ACHN (cell line): ENCODE measurements around the gene MECR.
"Not testable (repeated sequence)": the region's sequence is repeated elsewhere in the genome, so short reads cannot be mapped to it uniquely, and the experiment has no call there.

Source experiments
- DNase-seq: peaks from one replicate; pipeline ENCODE4 v3.0.0-alpha.2; 2015
- in situ Hi-C: cut with HindIII; loops from 2 replicates; pipeline ENCODE4 v1.10.0; 2017; ENCODE audit warnings: low sequenced_read_pairs, low pct_ligation_motif_present, low pct_unique_long_range_greater_than_20kb

Gene MECR

GRCh38 chr1:29239142-29239541 is 8.4 kb upstream of the MECR start:
- DNase-seq: no peak
- in situ Hi-C loops: no loop called here

- in situ Hi-C loops: no loop called here
- no peak for DNase-seq
These were observed 7.9 kb upstream of the MECR start for GRCh38 chr1:29238620-29239002.

DNA sequence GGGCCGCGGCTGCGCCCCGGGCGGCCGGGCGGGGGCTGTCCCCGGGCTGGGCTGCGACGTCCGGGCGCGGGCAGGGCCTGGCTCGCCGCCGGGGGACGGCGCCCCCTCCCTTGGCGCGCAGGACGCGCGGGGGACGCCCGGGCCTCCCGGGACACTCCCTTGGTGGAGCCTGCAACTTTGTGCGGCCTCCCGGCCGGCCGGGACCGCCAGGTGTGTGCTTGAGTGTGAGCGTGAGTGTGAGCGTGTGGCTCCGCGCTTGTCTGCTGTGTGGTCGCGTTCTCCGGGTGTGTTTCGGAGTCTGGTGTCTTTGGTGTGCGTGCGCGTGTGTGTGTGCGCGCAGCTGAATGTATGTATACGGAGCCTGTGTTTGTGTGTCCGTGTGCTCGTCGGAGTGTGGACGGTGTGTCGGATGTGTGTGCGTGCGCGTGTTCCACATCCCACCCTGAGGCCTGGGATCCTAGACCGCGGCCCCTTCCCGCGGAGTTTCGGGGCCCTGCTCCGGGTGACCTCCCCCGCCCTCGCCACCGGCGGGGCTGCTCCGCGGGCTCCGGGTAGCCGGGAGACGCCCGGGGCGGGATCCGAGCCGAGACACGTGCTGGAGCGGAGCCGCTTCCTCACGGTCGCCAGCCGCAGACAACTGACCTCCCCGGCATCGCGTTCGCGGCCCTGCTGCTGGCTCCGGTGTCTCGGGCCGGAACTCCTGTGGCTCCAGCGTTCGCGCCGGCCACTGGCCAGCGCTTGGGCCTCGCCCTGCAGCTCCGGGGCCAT is 7.3 kb upstream of the MECR start:
- no peak for DNase-seq
- in situ Hi-C loops: no loop called here

- in situ Hi-C loops: no loop called here
- peak; percentile 6 for DNase-seq
These were observed 6.5 kb upstream of the MECR start for GRCh38 chr1:29237129-29237821.

DNA sequence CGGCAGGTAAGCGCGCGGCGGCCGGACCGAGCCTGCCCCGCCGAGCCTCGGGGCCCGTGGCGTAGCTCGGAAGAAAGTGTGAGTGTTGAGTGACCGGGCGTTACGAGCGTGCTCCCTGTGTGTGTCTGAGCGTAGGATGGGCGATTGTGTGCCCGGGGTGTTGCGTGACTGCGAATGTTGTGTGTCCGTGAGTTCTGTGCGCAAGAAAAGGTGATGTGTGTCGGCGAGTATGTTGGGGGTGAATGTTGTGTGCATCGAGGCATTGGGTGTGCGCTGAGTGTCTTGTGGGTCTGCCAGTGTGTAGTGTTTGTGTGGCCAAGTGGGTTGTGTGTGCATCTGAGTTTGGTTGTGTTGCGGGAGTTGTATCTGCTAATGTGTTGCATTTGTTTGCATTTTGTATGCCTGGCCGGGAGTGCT is 6.0 kb upstream of the MECR start:
- no peak for DNase-seq

GRCh38 chr1:29235955-29236711 is 5.4 kb upstream of the MECR start, which contains the start of gene PTPRU:
Gene PTPRU (plus strand): TSS chr1:29236522. CDS start chr1:29236645, 123 bp downstream.
- in situ Hi-C loops: no loop called here
- DNase-seq: peak; percentile 67

More for the DNA sequence above, 6.0 kb upstream of the MECR start:
- in situ Hi-C loops: no loop called here

DNA sequence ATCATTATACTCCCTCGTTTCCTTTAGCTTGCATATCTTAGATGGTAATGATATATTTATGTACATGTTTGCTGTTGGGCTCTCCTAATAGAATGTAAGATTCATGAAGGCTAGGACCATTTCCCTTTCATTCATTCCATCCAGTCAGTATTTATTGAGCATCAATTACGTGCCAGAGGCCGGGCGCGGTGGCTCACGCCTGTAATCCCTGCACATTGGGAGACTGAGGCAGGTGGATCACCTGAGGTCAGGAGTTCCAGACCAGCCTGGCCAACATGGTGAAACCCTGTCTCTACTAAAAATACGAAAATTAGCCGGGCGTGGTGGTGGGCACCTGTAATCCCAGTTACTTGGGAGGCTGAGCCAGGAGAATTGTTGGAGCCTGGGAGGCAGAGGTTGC is 4.1 kb upstream of the MECR start:
- DNase-seq, in situ Hi-C loops: not testable (repeated sequence)

- in situ Hi-C loops: no loop called here
These were observed 3.7 kb upstream of the MECR start for GRCh38 chr1:29234471-29234870.

GRCh38 chr1:29233693-29234092 is 3.0 kb upstream of the MECR start:
- in situ Hi-C loops: no loop called here
- no peak for DNase-seq

More at GRCh38 chr1:29234471-29234870, 3.7 kb upstream of the MECR start:
- DNase-seq: no peak

DNA sequence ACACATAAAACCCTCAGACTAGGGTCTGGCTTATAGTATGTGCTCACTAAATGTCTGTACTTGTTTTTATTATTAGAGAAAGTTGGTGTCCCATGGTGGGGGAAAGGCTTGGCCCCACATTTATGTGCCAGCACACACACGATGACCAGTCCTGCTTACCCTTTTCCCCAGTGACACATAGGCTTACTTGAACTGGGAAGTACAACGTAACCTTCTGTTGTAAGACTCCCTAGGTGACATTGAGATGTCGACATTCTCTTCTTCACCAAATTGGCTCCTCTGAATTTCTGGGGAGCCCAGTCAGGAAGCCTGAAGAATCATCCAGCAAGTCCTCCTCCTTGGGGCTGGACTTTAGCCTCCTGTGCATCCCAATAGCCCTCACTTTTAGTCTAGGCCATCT is 1.7 kb upstream of the MECR start:
- in situ Hi-C loops: no loop called here
- DNase-seq: no peak

GRCh38 chr1:29230204-29230552 is 556 bp downstream of the MECR start:
- DNase-seq: no peak
- in situ Hi-C loops: no loop called here

DNA sequence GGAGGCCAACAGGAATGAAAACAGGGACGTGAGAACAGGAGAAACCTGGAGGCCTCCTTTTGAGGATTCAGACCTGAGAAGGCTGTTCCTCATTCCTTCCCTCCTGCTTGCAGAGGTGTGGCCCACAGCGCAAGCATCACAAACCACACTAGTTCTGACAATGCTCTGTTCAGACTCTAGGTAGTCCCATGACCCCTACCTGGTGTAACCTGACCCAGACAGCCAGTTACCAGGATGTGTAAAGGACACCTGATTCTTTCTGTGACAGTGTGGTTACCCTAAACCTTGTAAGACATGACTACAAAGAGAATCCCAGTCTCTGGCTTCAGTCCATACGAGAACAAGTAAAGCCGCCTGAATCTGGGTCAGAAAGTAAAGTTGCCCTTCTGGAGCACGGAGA is 3.2 kb downstream of the MECR start:
- in situ Hi-C loops: no loop called here
- no peak for DNase-seq

GRCh38 chr1:29225361-29225760 is 5.4 kb downstream of the MECR start:
- in situ Hi-C loops: no loop called here
- DNase-seq: no peak

DNA sequence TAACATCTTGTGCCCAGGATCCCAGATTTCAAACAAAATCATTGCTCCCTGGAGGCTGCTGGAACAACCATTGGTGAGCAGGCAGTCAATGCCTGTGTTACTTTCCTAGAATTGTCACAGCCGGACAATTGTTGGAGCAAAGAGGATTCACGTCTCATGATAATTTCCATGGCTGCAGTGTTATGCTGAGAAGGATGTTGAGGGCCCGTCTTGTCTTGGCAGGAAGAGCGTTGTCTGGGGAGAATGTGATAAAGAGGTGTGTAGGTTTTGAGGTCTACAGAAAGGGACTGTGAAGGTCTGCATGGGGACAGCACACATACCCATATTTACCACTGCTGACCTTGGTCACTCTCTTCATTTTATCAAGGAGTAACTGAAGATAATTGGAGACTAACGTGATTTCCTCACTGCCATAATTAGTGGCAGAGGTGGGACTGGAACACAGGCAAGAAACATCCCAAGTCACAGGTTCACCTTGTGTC is 6.3 kb downstream of the MECR start:
- DNase-seq: no peak
- in situ Hi-C loops: no loop called here

DNA sequence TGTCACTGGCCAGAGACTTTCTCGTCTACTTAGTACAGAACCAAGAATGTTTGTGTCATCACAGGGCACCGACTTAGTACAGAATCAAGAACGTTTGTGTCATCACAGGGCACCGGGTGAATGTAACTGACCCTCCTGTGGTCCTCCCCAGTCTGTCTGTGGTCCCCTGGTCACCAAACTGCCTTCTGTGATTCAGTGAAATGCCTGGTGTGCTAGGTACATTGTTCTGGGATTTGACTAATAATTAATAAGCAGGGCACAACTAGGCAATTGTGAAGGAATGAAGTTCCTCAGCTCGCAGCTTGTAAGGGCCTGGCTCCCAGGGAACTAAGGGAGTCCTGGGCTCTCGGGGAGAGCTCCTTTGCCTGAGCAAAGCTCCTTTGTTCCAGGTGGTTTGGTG is 7.2 kb downstream of the MECR start:
- DNase-seq: no peak
- in situ Hi-C loops: no loop called here

DNA sequence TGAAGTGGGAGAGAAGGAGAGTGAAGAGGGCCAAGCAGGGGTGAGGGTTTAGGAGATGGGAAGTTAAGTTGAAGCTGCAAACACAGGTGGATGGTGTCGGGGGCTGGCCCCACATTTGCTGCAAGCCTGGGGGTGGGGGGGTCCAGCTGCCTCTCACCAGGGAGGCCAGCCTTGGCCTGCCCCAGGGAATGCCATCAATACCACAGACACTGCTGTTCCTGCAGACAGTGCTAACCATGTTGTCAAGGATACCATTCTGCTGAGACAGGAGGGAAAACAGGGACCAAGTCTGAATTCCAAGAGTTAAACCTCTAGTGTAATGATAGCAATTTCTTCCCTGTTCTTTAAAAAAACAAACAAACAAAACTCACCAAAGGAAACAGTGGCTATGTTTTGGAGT is 8.0 kb downstream of the MECR start:
- DNase-seq: no peak
- in situ Hi-C loops: no loop called here

- in situ Hi-C loops, DNase-seq: not testable (repeated sequence)
These were observed 8.5 kb downstream of the MECR start for GRCh38 chr1:29222260-29222659.

- in situ Hi-C loops: no loop called here
- DNase-seq: no peak
These were observed 9.4 kb downstream of the MECR start for GRCh38 chr1:29221296-29221695.

DNA sequence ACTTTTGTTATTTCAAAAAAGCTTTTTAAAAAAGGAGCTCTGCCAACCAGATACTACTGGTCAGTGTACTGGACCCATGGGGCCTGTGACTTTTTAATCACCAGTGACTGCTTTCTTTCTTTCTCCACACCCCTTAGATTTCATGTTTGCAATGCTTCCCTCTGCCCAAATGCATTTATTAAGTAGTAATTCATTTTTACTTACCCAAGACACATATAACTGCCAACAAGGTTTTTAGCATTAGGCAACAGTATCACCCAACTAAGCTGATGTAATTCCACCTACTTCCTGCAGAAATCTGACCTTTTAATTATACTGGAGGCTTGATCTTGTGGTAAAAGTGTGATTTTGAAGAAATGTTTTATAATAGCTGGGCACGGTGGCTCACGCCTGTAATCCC is 12.5 kb downstream of the MECR start:
- in situ Hi-C loops: no loop called here
- DNase-seq: no peak
